Fibroblast of skin of scalp (primary cell): Measurements from ENCODE around the gene WFS1.

Experiments used
- DNase-seq: peaks from one replicate; pipeline ENCODE4 v3.0.0-alpha.2; 2013

The WFS1 gene

DNA sequence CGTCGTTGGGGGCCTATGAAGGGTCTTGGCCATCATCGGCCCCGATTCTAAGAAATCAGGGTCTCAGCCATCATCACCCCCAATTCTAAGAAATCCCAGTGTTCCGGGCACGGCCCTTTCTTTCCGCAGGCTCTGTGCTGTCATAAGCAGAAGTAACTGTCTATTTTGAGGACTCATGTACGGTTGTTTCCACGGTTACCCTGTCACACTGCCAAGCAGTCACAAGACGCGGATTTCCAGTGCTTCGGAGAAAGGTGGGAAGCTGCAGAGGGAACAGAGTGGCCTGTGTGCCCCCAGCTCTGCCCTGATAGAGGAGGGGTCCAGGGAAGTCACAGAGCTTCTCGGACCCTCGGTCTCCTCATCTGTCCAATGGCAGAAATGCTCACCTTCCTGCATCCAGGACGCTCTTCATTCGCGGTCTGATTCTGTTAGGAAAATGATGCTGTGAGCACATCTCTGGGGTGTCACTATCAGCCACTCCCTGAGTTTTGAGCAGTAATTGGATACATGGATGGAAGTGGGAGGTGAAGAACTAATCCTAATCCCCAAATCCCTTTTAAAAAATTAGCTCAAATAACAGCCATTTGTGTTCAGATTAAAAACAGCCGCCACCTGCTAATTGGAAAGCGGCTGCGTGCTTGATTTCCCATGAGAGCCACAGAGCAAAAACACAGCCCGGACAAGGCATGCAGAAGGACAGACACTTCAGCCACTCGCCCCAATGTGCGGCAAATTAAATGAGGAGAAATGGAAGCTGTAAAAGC is 73.1 kb downstream of the WFS1 start:
- peak; percentile 6 for DNase-seq

DNA sequence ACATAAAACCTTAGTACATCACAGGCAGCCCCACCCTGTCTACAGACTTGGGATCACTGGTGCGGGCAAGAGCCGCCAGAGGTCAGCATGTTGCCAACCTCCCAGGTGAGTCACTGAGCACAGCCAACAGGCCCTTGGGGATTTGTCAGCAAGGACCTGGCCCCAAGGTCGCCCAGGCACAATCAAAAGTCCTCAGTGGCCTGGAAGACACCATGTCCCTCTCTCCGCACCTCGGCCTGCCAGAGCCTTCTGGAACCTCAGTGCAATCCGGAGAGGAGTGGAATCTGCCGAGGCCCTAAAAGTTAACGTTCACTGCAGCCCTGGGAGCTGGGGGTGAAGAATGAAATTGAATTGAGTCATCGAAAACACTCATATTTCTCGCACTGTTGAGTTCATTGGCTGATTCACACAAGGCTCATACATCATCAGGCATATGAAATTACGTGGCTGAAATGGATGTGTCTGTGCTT is 74.3 kb downstream of the WFS1 start:
- peak; percentile 38 for DNase-seq

DNA sequence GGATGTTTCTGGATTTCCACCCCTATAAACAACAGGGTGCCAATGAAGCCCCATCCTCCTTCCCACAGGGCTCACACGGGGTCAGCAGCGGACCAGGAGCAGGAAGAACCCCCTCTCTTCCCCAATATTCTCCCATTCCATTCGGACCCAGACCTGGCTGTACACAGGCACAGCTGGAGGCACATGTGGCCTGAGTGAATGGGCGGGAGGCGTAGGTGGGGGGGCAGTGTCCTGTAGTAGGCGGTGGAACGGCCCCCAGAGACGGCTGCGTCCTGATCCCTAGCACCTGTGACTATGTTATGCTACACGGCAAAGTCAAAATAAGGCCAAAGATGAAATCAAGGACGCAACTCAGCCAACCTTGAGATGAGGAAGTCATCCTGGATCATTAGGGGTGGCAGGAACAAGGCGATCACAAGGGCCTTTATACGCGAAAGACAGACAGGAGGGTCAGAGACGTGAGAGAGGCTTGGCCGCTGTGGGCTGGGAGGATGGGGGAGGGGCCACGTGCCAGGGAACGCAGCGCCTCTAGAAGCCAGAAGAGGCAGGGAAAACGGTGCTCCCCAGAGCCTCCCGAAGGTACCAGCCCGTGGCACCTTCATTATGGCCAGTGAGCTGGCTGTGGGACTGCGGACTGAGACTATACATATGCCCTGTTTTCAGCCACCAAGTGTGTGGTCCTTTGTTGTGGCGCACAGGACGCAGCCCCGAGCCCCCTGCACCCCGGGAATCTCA is 75.6 kb downstream of the WFS1 start:
- no peak for DNase-seq

DNA sequence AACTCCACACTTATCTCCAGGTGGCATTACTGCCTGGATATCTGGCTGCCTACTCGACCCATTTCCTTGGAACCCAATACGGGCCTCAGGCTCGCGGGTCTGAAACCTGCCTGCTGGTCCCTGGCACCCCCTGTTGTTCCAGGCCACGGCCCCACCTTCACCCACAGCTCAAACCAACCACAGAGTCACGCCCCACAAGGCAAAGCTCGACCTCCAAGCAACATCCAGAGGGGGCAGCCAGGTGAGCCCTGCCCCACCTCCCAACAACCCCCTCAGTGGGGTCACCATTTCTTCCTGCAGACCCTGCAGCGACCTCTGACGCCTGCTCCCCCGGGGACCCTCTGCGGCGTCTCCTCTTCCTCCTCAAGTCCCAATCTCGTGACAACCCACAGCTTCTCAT is 76.2 kb downstream of the WFS1 start:
- no peak for DNase-seq

DNA sequence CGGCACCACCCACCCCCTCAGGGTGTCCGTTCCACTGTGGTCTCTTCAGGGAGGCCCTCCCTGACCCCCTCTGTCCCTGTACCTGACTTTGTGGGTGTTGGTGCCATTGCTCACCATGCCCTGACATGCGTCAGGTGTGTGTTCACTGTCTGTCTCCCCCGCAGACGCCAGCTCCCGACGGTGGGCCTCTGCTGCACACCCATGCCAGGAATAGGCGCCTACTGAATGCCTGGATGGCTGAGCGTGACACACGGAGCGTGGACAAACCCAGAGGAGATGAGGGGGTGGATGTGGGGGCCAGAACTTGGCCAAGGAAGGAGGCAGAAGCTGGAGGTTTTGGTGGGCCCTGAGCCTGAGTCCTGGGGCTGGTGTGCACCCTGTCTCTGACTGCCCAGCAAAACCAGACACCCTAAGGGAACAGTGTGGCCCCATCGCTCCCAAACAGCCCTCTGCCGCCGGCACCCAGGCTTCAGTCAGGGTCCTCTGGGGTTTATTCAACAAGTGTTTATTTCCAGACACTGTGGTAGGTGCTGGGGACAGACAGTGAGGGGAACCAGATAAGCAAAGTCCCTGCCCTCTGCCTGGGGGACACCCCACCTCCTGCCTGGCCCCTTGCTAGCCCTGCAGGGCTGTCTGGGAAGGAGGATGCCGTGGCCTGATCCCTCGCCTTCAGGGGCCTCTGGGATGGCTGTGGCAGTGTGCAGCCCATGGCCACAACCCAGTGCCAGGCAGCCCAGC is 76.9 kb downstream of the WFS1 start:
- DNase-seq: no peak

DNA sequence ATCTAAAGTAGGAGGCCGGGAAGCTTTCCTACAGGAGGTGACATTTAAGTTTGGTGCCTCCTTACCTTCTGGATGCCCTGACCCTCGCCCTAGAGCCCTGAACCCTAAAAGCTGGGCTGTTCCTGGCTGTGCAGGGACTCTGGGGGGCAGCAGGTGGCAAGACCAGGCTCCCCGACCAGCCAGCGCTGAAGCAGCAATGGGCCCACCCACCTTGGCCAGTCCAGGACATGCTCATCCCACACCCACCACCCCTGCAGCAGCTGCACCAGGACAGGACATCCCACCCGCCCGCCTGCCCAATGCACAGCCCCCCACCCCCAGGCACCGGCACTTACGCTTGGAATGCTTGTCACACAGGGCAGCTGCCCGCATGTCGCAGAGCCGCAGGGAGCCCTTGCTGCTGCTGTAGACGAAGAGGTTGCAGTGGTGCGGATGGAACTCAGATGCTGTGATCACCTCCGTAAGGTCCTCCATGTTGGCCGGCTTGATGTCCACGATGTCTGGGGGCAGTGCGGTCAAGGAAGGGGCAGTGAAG is 77.9 kb downstream of the WFS1 start:
- DNase-seq: no peak

DNA sequence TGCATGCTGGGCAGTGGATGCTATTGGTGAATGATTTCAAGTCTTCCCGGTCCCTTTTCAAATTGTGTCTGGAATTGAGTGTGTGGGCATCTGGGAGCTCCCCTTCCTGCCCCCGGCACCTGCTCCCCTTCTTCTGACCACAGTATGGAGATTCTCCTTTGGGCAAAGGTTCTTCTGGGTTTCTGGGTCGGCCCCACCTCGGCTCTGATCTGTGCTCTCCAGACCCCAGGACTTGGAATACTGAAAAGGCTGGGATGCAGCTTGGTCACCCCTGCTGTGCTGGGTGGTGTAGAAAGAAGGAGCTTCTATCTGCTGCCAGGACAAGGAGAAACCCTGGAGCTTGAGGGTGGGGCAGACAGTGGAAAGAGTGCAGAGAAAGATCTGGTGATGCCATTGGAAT is 78.8 kb downstream of the WFS1 start:
- no peak for DNase-seq

DNA sequence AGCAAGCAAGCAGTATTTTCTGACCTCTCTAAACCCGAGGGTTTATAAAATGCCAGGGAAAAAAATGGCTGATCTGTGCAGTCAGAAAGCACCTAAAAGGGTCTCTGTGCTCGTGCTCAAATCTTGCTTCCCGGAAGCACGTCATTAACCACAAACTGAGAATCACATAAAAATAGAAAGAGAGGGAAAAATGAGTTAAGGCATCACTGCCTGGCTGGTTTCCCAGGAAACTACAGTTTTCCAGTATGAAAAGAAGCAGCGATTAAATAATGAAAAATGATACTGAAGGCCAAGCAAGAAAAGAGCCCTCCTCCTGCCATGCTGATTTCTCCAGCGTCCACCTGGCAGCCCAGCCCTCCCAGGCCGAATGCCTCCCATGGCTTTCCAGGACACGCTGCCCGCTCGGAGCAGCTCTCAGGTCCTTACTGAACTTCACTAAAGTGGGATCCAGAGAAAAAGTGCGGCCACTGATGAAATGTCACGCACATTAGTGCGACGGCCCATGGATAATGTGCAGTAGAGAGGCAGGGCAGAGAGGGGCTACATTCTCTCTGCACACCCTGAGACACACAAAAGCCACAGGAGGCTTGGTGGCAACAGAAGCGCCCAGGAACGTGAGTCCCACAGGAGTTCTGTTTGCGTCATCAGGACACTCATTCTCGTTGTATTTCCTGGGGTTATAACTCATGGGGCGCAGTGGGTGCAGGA is 80.4 kb downstream of the WFS1 start:
- no peak for DNase-seq

DNA sequence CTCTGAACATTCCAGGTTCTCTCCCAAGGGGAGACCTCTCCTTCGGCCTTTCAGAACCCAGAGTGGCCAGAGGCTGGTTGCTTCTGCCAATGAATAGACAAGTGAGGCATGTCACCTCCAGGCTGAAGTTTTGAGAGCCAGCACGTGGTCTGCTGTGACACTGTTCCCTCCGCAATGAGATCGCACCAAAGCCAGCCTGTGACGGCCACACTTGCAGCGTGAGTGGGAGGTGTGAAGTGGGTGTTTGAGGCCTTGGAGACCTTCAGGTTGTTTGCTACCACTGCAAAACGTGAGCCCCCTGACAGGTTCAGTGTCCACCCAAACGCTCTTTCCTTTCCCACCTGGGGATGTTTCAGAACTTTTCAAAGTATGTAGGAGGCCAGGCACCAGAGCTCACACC is 81.0 kb downstream of the WFS1 start:
- DNase-seq: no peak

DNA sequence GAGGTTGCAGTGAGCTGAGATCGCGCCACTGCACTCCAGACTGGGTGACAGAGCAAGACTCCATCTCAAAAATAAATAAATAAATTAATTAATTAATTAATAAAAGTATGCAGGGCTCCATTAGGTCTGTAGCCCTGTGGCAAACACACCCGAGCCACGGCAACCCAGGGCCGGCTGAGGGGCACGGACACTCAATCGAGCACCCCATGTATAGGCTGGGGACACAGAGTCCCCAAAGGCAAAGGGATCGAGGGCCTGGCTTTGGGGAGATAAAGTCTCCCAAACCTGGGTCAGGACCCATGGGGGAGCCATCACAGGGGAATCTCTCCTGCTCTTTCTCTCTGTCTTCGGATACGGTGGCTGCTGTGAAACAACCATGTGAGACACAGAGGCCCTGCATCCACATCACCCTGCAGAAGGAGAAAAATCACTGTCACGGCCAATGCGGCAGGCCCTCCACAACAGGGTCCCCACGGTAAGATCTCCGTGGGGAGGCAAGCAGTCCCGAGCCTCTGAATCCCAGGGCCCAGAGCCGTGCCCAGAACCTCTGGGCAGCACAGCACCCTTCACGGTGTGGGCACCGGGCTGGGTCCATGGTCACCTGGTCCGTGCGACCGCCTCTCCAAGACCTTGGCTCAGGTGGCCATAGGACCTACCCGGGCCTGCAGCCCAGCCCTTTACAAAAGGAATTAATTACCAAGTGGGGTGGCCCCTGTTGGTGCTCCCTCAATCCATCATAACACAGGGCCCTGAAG is 81.8 kb downstream of the WFS1 start:
- no peak for DNase-seq

DNA sequence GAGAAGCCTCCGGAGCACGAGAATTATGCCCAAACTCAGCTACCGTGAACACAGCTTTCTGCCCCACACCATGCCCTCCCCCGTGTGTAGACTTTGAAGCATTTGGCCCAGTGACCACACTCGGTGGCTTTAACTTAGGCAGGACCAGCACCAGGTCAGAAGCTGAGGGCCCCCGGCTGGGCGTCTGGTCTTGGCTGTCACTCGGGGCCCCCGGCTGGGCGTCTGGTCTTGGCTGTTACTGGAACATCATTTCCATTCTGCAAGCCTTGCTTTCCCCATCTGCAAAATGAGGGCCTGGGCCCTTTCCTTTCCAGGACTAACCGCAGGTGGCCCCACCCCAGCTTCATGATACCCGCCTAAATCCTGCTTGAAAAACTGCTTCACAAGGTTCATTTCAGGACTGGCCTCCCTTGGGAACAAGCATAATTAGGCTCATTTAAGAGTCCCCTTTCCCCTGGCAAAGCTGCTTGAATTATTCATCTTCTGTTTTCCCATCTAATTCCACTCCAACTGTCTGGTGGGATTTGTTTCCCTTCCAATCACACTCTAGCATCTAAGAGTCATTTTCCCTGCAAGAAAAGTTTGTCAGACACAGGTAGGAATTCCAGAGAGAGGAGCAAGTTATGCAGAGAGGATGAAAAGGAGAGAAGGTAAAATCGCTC is 82.5 kb downstream of the WFS1 start:
- no peak for DNase-seq
